PFSK-1 (cell line): ENCODE results near the gene ACADS.

Source experiments
- FOXP2 ChIP-seq: optimal IDR thresholded peaks from 2 replicates; pipeline ENCODE3; 2011; ENCODE audit warnings: borderline replicate concordance, control low read depth, inconsistent platforms; ENCODE audit not compliant: insufficient read depth; ENCODE audit errors: extremely low read length, extremely low read depth
- POLR2AphosphoS5 ChIP-seq: IDR thresholded peaks from 2 replicates; pipeline ENCODE4 v1.6.1; 2012; ENCODE audit warnings: low read depth, mild to moderate bottlenecking, control low read depth, low read length, moderate library complexity
- REST ChIP-seq, 2 experiments: IDR thresholded peaks; 2 replicates each; pipeline versions ENCODE4 v1.6.1 to v1.8.0; 2011 to 2012; ENCODE audit warnings: low read depth in 2 of 2, low read length in 2 of 2, control low read depth in 1 of 2, inconsistent platforms in 1 of 2, mild to moderate bottlenecking in 1 of 2, moderate library complexity in 1 of 2; ENCODE audit not compliant: insufficient read depth in 1 of 2

- TF ChIP-seq REST (IDR thresholded peaks at IDR 0.05; ENCODE audit: insufficient read depth in 1 of 2, low read depth in 2 of 2, low read length in 2 of 2), result no peak
- no peak for TF ChIP-seq POLR2AphosphoS5
- TF ChIP-seq FOXP2, result no peak
Measured at GRCh38 chr12:120755269-120755668, 29.6 kb downstream of the ACADS start.
